SK-N-MC (cell line): ENCODE measurements around the gene BARX1.

Source experiments
- EZH2 ChIP-seq: fragments of 200-600 bp; sonication (generic); IDR thresholded peaks from one replicate; pipeline ENCODE4 v1.6.1; 2017; ENCODE audit warnings: antibody characterized with exemption
- POLR2AphosphoS5 ChIP-seq: IDR thresholded peaks from 2 replicates; pipeline ENCODE4 v1.6.1; 2012; ENCODE audit warnings: mild to moderate bottlenecking, low read depth, low read length, borderline replicate concordance

DNA sequence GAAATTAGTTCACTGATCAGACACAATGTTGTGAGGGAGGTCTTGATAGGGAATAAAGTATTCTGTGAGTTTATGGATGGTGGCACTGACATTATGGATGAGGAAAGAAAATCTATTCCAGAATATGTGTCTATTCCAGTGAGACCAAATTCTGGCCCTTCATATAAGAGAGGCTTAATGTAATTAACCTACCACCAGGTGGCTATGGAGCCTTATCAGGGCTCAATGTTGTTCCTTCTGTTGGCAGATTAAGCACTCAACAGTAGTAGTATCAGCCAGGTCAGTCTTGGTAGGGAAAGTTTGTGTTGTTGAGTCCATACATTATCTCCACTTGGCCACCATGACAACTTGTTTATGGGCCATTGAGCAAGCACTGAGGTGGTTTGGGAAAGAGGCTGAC is 41.7 kb upstream of the BARX1 start:
- no peak for TF ChIP-seq EZH2
- TF ChIP-seq POLR2AphosphoS5 = no peak
